DND-41 (cell line): ENCODE data around the gene NRF1.

ENCODE experiments used
- CTCF ChIP-seq: IDR thresholded peaks from 2 replicates; pipeline ENCODE4 v1.5.1; 2012; ENCODE audit warnings: borderline replicate concordance, low read length, moderate library complexity, mild to moderate bottlenecking; ENCODE audit not compliant: poor library complexity, severe bottlenecking; ENCODE audit errors: extremely low read depth
- EZH2 ChIP-seq: IDR thresholded peaks from 3 replicates; pipeline ENCODE4 v1.6.1; 2012; ENCODE audit warnings: borderline replicate concordance, low read depth, mild to moderate bottlenecking, moderate library complexity, low read length, inconsistent platforms; ENCODE audit not compliant: severe bottlenecking

DNA sequence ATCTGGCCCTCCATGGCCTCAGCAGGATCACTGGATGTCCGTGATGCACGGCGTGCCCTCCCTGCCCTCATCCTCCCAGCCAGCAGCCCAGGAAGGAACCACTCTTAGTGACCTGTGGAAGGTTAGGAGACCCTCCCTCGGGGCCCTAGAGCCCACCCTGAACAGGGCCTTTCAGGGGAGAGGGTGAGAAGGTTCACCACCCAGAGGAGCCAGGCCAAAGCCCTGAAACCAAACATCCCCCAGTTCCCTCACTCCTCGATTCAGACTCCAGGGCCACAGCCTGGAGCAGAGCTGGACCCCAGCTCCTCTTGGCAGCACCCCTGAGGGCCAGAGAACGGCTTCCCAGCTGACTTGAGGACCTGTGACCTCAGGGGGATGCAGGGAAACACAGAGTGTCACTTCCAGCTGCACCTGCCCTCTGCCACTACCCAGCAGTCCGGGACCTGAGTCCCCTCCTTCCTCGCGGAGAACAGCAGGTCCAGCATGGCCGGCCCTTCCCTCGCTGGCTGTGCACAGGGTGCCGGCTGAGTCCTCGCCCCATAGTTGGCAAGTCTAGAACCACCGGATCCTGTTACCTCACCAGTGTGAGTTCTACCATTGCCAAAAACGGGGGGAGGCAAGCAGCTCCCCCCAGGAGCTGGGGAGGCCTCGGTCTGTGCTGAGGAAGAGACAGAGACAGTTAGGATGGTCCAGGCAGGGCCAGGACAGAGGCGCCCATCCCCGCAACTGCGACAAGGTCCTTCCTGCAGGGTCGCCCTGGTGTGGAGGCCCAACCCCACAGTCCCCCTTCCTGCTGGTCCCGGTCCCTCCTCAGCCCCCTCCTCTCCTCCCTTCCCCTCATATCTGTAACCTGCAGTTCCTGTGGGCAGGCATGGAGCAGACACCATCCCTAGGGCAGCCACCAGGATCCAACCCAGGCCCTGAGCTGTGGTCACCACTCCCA lies 158.6 kb downstream of the NRF1 start:
- TF ChIP-seq CTCF, result no peak
- TF ChIP-seq EZH2, result no peak
